ENCODE results near the gene PICK1. TPM values are rescaled to one million over a fixed set of nuclear protein-coding genes. Genes with fewer than 3 reads are reported as not detected.
A peak's percentile ranks its signal among the peaks of the same experiment; 100 is the strongest.
"Not testable (repeated sequence)": the region's sequence is repeated elsewhere in the genome, so short reads cannot be mapped to it uniquely, and the experiment has no call there.

Gene PICK1
- total and polyA plus RNA-seq, 2 donors (not counting 1 experiment from before 2014, with no cell fraction given) = 7.8 to 11.1 TPM

DNA sequence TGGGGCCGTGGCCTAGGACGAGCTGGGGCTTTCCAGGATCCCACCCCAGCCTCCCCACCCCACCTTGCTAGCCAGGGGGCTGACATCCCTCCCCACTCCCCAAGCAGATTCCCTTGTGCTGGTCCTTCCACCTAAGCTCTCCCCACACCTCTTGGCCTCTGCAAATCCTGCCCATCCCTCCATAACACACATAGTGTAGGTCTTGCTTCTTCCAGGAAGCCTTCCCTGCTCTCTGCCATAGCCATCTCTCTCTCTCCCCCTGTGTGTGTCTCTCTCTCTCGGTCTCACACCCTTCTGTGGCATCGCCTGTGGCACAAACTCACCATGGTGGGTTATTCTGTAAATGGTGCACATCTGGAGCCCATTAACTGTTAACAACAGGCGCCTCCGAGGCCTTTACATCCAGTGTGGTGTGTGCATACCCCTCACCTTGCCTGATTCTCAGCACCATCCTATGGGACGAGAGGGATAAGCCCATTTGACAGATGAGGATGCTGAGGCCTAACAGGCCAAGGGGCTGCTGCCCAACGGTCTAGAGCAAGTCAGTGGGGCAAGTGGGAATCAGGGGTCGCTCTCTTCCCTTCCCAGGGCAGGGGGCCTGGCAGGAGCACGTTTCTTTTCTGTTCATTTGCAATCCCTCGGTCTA is 22.2 kb upstream of the PICK1 start:
- Histone ChIP-seq H3K27ac (ENCODE audit: insufficient read depth, low read length) (no peak overlapping the region), H3K9me3 (ENCODE audit: control insufficient read depth, insufficient read depth, low read depth, low read length) (no peaks in the 10 kb centered on the region), H3K4me3 (replicated peaks in 1 of 4; ENCODE audit: control extremely low read depth in 1 of 4, insufficient read depth in 1 of 4, low read depth in 3 of 4, low read length in 4 of 4) (no peak overlapping the region), H3K27me3 (ENCODE audit: control insufficient read depth, insufficient read depth, low read length) (no peaks in the 10 kb centered on the region), H3K4me2 (ENCODE audit: extremely low read depth, insufficient read depth, low read length) (no peak overlapping the region), H2AFZ (ENCODE audit: low read length) (peak overlapping the region; percentile 33), H3K4me1 (ENCODE audit: control insufficient read depth, extremely low read depth, insufficient read depth, low read length) (peaks cover 30% of the 10 kb centered on the region), H4K20me1 (ENCODE audit: control insufficient read depth, extremely low read depth, insufficient read depth, low read length) (no peaks in the 10 kb centered on the region), H3K9ac (ENCODE audit: insufficient read depth, low read length) (no peak overlapping the region), H3K36me3 (ENCODE audit: control insufficient read depth, insufficient read depth, low read length) (no peaks in the 10 kb centered on the region), H3K79me2 (ENCODE audit: control insufficient read depth, insufficient read depth, low read length) (no peaks in the 10 kb centered on the region)
- no peak for TF ChIP-seq EZH2 (IDR thresholded peaks at IDR 0.05; ENCODE audit: low read length, missing control alignments)
- TF ChIP-seq CTCF (conservative IDR thresholded peaks at IDR 0.05 in 1 of 2, IDR thresholded peaks at IDR 0.05 in 1 of 2; ENCODE audit: low read depth in 1 of 2, low read length in 2 of 2) = no peak
- DNase-seq (ENCODE audit: low read depth in 2 of 2) = peak in 1 of 2 donors; percentile 16

- Histone ChIP-seq H4K20me1 (ENCODE audit: control insufficient read depth, extremely low read depth, insufficient read depth, low read length) (no peaks in the 10 kb centered on the region), H3K27me3 (ENCODE audit: control insufficient read depth, insufficient read depth, low read length) (no peaks in the 10 kb centered on the region), H3K9ac (ENCODE audit: insufficient read depth, low read length) (no peak overlapping the region), H3K4me3 (replicated peaks in 1 of 4; ENCODE audit: control extremely low read depth in 1 of 4, insufficient read depth in 1 of 4, low read depth in 3 of 4, low read length in 4 of 4) (no peak overlapping the region), H3K4me2 (ENCODE audit: extremely low read depth, insufficient read depth, low read length) (no peak overlapping the region), H3K9me3 (ENCODE audit: control insufficient read depth, insufficient read depth, low read depth, low read length) (no peaks in the 10 kb centered on the region), H2AFZ (ENCODE audit: low read length) (no peak overlapping the region), H3K79me2 (ENCODE audit: control insufficient read depth, insufficient read depth, low read length) (no peaks in the 10 kb centered on the region), H3K4me1 (ENCODE audit: control insufficient read depth, extremely low read depth, insufficient read depth, low read length) (peaks cover 27% of the 10 kb centered on the region), H3K27ac (ENCODE audit: insufficient read depth, low read length) (no peak overlapping the region), H3K36me3 (ENCODE audit: control insufficient read depth, insufficient read depth, low read length) (no peaks in the 10 kb centered on the region)
- TF ChIP-seq CTCF (conservative IDR thresholded peaks at IDR 0.05 in 1 of 2, IDR thresholded peaks at IDR 0.05 in 1 of 2; ENCODE audit: low read depth in 1 of 2, low read length in 2 of 2) (no peak), EZH2 (IDR thresholded peaks at IDR 0.05; ENCODE audit: low read length, missing control alignments) (no peak)
- DNase-seq (ENCODE audit: low read depth in 2 of 2) = no peak
These were observed 21.7 kb upstream of the PICK1 start for GRCh38 chr22:38035530-38035885.

DNA sequence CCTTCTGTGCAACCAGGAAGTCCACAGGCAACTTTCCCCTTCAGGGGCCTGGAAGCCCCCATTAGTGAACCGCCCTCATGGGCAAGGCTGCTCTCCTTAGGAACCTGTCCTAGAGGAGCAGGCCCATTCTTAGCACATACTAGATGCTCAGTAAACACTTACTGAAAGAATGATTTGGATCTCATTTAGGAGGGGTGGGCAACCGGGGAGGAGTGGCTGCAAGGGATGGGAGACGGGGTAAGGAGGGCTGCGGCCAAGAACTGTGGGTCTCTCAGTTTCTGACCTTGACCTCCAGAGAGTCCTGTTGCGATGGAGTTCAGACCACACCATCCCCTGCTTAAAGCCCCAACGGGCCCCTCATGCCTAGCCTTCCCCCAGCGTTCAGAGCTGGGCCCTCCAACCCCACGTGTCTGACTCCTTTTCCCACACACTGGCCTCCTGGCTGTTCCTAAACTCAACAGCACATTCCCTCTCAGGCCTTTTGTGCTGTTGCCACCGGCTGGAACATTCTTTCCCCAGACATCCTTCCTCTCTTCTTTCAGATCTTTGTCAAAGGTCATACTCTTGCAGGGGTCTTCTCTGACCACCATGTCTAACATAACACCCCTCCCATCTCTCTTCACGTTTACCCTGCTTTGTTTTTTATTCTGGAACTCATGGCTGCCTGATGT is 20.7 kb upstream of the PICK1 start:
- H3K4me1 ChIP-seq (ENCODE audit: control insufficient read depth, extremely low read depth, insufficient read depth, low read length) = peaks cover 23% of the 10 kb centered on the region
- no peaks in the 10 kb centered on the region for H3K9me3 ChIP-seq (ENCODE audit: control insufficient read depth, insufficient read depth, low read depth, low read length)
- no peak overlapping the region for H3K9ac ChIP-seq (ENCODE audit: insufficient read depth, low read length)
- no peaks in the 10 kb centered on the region for H3K79me2 ChIP-seq (ENCODE audit: control insufficient read depth, insufficient read depth, low read length)
- no peaks in the 10 kb centered on the region for H4K20me1 ChIP-seq (ENCODE audit: control insufficient read depth, extremely low read depth, insufficient read depth, low read length)
- TF ChIP-seq CTCF (conservative IDR thresholded peaks at IDR 0.05 in 1 of 2, IDR thresholded peaks at IDR 0.05 in 1 of 2; ENCODE audit: low read depth in 1 of 2, low read length in 2 of 2) = no peak
- no peak for TF ChIP-seq EZH2 (IDR thresholded peaks at IDR 0.05; ENCODE audit: low read length, missing control alignments)
- no peaks in the 10 kb centered on the region for H3K27me3 ChIP-seq (ENCODE audit: control insufficient read depth, insufficient read depth, low read length)
- DNase-seq (ENCODE audit: low read depth in 2 of 2) = no peak
- no peak overlapping the region for H3K27ac ChIP-seq (ENCODE audit: insufficient read depth, low read length)
- no peak overlapping the region for H3K4me2 ChIP-seq (ENCODE audit: extremely low read depth, insufficient read depth, low read length)
- H3K36me3 ChIP-seq (ENCODE audit: control insufficient read depth, insufficient read depth, low read length) = no peaks in the 10 kb centered on the region
- H2AFZ ChIP-seq (ENCODE audit: low read length) = no peak overlapping the region
- H3K4me3 ChIP-seq (replicated peaks in 1 of 4; ENCODE audit: control extremely low read depth in 1 of 4, insufficient read depth in 1 of 4, low read depth in 3 of 4, low read length in 4 of 4) = no peak overlapping the region

- H3K9me3 ChIP-seq (ENCODE audit: control insufficient read depth, insufficient read depth, low read depth, low read length); H3K4me3 ChIP-seq (replicated peaks in 1 of 4; ENCODE audit: control extremely low read depth in 1 of 4, insufficient read depth in 1 of 4, low read depth in 3 of 4, low read length in 4 of 4); H3K27me3 ChIP-seq (ENCODE audit: control insufficient read depth, insufficient read depth, low read length); H2AFZ ChIP-seq (ENCODE audit: low read length); H3K4me2 ChIP-seq (ENCODE audit: extremely low read depth, insufficient read depth, low read length); H3K79me2 ChIP-seq (ENCODE audit: control insufficient read depth, insufficient read depth, low read length); DNase-seq (ENCODE audit: low read depth in 2 of 2); H3K9ac ChIP-seq (ENCODE audit: insufficient read depth, low read length); H3K36me3 ChIP-seq (ENCODE audit: control insufficient read depth, insufficient read depth, low read length); H3K27ac ChIP-seq (ENCODE audit: insufficient read depth, low read length); H4K20me1 ChIP-seq (ENCODE audit: control insufficient read depth, extremely low read depth, insufficient read depth, low read length): not testable (repeated sequence)
- H3K4me1 ChIP-seq (ENCODE audit: control insufficient read depth, extremely low read depth, insufficient read depth, low read length) = peaks cover 22% of the 10 kb centered on the region
These were observed 19.6 kb upstream of the PICK1 start for GRCh38 chr22:38037367-38038150.

Measured in fibroblast of lung (primary cell).